Testis (tissue), 3 donors: ENCODE data around the gene FSIP1. TPM values are rescaled to one million over a fixed set of nuclear protein-coding genes. Genes with fewer than 3 reads are reported as not detected.

Experiments used
- DNase-seq: peaks from one replicate; pipeline ENCODE4 v3.0.0-alpha.2; 2019
- H3K27ac ChIP-seq, 2 donors: fragments of 200-600 bp; sonication (generic); one replicate each; pipeline ENCODE4 v1.5.1; 2019
- H3K27me3 ChIP-seq: fragments of 200-600 bp; sonication (generic); one replicate; pipeline ENCODE4 v1.5.1; 2019
- H3K36me3 ChIP-seq: fragments of 200-600 bp; sonication (generic); one replicate; pipeline ENCODE4 v1.5.1; 2017; ENCODE audit warnings: low read depth; ENCODE audit errors: missing control alignments
- H3K4me1 ChIP-seq: fragments of 200-600 bp; sonication (generic); one replicate; pipeline ENCODE4 v1.5.1; 2019
- H3K4me3 ChIP-seq, 2 donors: fragments of 200-600 bp; sonication (generic); one replicate each; pipeline ENCODE4 v1.5.1; 2017 to 2019
- H3K9me3 ChIP-seq: fragments of 200-600 bp; sonication (generic); one replicate; pipeline ENCODE4 v1.5.1; 2017
- CTCF ChIP-seq, 3 experiments: fragments of 450-650 bp in 2 of 3; fragments of 200-600 bp in 1 of 3; sonication (generic) in 1 of 3; IDR thresholded peaks; one replicate each; pipeline ENCODE4 v1.5.1; 2016 to 2019; ENCODE audit warnings: antibody characterized with exemption in 3 of 3, mild to moderate bottlenecking in 2 of 3, moderate library complexity in 1 of 3
- POLR2A ChIP-seq: fragments of 450-650 bp; IDR thresholded peaks from one replicate; pipeline ENCODE4 v1.6.1; 2017; ENCODE audit warnings: antibody characterized with exemption, mild to moderate bottlenecking, moderate library complexity
- WGBS, 2 donors: methylation state at CpG; one replicate each; pipeline ENCODE4 v1.1.5; 2018; 5-methylcytosine and 5-hydroxymethylcytosine counted together
- intact Hi-C: fragments of 100-400 bp; cut with DNase I; formaldehyde crosslinking; loops from one replicate; pipeline ENCODE4 v1.15.1; 2023; ENCODE audit warnings: low total_unique reads
- polyA plus RNA-seq: library from polyadenylated mRNA; stranded (reverse); fragments of 350-450 nt; fragmentation: Illumina TruSeq; extraction: RNeasy Lipid Tissue Mini Kit (QIAGEN cat#74804); gene quantifications from one replicate; pipeline ENCODE4 v1.2.3, GENCODE V29; 2014; ENCODE audit warnings: low read depth, low replicate concordance; ENCODE audit not compliant: insufficient read depth
- total RNA-seq, 2 donors: library from RNA; depleted of rRNA; stranded (reverse); fragments of >200 nt; gene quantifications; one replicate each; pipeline ENCODE4 v1.2.3, GENCODE V29; 2016

Gene FSIP1
- total and polyA plus RNA-seq, 3 donors from 2014 or later = 5.8 to 11.2 (median 8.2) TPM

DNA sequence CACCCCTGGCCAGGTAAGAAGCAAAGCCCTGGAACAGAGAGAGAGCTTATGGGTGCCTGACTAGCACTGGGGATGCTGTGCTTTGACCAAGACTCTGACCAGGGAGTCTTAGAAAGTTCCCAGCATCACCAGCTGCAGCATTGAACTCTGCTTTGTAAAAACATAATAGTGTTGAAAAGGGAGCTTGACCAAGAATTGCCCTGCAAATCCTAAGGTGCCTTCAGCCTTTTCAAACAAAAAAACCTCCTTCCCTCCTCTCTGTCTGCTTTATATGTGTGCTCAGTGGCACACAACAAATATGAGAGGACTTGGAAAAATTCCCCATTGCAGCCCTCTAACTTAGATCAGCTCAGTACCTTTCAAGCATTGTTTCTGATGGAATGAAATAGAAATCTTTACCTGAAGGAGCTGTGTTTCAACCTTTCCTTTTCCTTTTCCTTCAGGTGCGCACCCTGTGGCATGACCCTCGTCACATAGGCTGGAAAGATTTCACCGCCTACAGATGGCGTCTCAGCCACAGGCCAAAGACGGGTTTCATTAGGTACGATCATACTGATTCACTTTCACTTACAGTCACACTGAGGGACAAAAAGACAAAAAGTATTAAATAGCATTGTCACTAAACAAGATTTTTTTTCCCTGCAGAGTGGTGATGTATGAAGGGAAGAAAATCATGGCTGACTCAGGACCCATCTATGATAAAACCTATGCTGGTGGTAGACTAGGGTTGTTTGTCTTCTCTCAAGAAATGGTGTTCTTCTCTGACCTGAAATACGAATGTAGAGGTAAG lies 188.8 kb downstream of the FSIP1 start:
- DNase-seq = no peak
- Histone ChIP-seq H3K36me3 (no peaks in the 10 kb centered on the region), H3K27ac (no peak overlapping the region), H3K9me3 (no peaks in the 10 kb centered on the region), H3K27me3 (no peaks in the 10 kb centered on the region), H3K4me1 (no peaks in the 10 kb centered on the region), H3K4me3 (no peak overlapping the region)
- 90 to 96% methylated on average over 7 of the region's 7 CpGs for WGBS, 2 donors
- TF ChIP-seq CTCF (IDR thresholded peaks at IDR 0.05) (no peak), POLR2A (no peak)
- intact Hi-C loops = no loop called here

- no peaks in the 10 kb centered on the region for H3K36me3 ChIP-seq
Measured at GRCh38 chr15:39593071-39593655, 189.5 kb downstream of the FSIP1 start.

GRCh38 chr15:39592500-39592899 lies 190.1 kb downstream of the FSIP1 start:
- H3K4me3 ChIP-seq = no peak overlapping the region
- DNase-seq = no peak
- TF ChIP-seq POLR2A = no peak
- TF ChIP-seq CTCF (IDR thresholded peaks at IDR 0.05) = no peak
- H3K36me3 ChIP-seq = no peaks in the 10 kb centered on the region
- no peaks in the 10 kb centered on the region for H3K4me1 ChIP-seq
- H3K27ac ChIP-seq = no peak overlapping the region
- WGBS, 2 donors = 90 to 95% methylated on average over 6 of the region's 6 CpGs
- intact Hi-C loops = no loop called here
- no peaks in the 10 kb centered on the region for H3K27me3 ChIP-seq
- H3K9me3 ChIP-seq = no peaks in the 10 kb centered on the region

More at GRCh38 chr15:39593071-39593655, 189.5 kb downstream of the FSIP1 start:
- Histone ChIP-seq H3K27ac (no peak overlapping the region), H3K4me3 (no peak overlapping the region), H3K4me1 (no peaks in the 10 kb centered on the region), H3K27me3 (no peaks in the 10 kb centered on the region), H3K9me3 (no peaks in the 10 kb centered on the region)
- intact Hi-C loops = no loop called here
- TF ChIP-seq CTCF (IDR thresholded peaks at IDR 0.05) = no peak
- no peak for DNase-seq
- WGBS, 2 donors = 92 to 97% methylated on average over 15 of the region's 15 CpGs

- no peaks in the 10 kb centered on the region for H3K36me3 ChIP-seq
- no peak overlapping the region for H3K27ac ChIP-seq
- H3K9me3 ChIP-seq = no peaks in the 10 kb centered on the region
- WGBS, 2 donors = 83 to 93% methylated on average over 2 of the region's 2 CpGs
- no peak overlapping the region for H3K4me3 ChIP-seq
- TF ChIP-seq POLR2A (no peak), CTCF (IDR thresholded peaks at IDR 0.05) (no peak)
- intact Hi-C loops = no loop called here
- H3K27me3 ChIP-seq = no peaks in the 10 kb centered on the region
- no peaks in the 10 kb centered on the region for H3K4me1 ChIP-seq
- DNase-seq = no peak
Measured at GRCh38 chr15:39591896-39592315, 190.7 kb downstream of the FSIP1 start.
